Endothelial cell of umbilical vein (primary cell): ENCODE data around the gene ZSCAN29. TPM values are rescaled to one million over a fixed set of nuclear protein-coding genes. Genes with fewer than 3 reads are reported as not detected.
A peak's percentile ranks its signal among the peaks of the same experiment; 100 is the strongest.

Source experiments
- BruUV-seq: library from RNA; stranded (reverse); fragments of 400-500 nt; replicated peaks from 2 replicates; lab custom pipeline; 2021; lab: Mats Ljungman, UMichigan
- CTCF ChIA-PET: fragments of 300-600, 350-600 bp; sonication (Branson Sonifier 250); formaldehyde crosslinking; loops from one replicate; lab custom pipeline; 2021; ENCODE audit warnings: antibody characterized with exemption, inconsistent platforms; lab: Charles Lee
- POLR2A ChIA-PET: fragments of 300-600, 350-600 bp; sonication (Branson Sonifier 250); formaldehyde crosslinking; loops from one replicate; lab custom pipeline; 2021; ENCODE audit warnings: antibody characterized with exemption, inconsistent platforms; lab: Charles Lee
- DNase-seq: peaks from one replicate; pipeline ENCODE4 v3.0.0-alpha.2; 2011; ENCODE audit warnings: low read depth, low spot score
- FAIRE-seq: peaks from 2 replicates; lab custom pipeline; 2011; peaks lifted over from hg19 to GRCh38; lab: Jason Lieb, UNC
- H2AFZ ChIP-seq: 2 replicates; pipeline ENCODE4 v1.6.0; 2012; ENCODE audit warnings: low read depth, low read length, control low read depth, inconsistent platforms
- H3K27ac ChIP-seq: 2 replicates; pipeline ENCODE4 v1.5.1; 2011; ENCODE audit warnings: low read depth, mild to moderate bottlenecking, control low read depth, low read length, moderate library complexity; ENCODE audit not compliant: insufficient read depth
- H3K27me3 ChIP-seq, 2 experiments: 2 replicates each; pipeline versions ENCODE4 v1.6.0 to v1.6.1; 2011; ENCODE audit warnings: low read length in 2 of 2, mixed read lengths in 1 of 2; ENCODE audit not compliant: control insufficient read depth in 2 of 2, insufficient read depth in 2 of 2
- H3K36me3 ChIP-seq, 2 experiments: 2 replicates in 1 of 2; 3 replicates in 1 of 2; pipeline ENCODE4 v1.5.1; 2011; ENCODE audit warnings: low read length in 2 of 2, mild to moderate bottlenecking in 1 of 2, moderate library complexity in 1 of 2; ENCODE audit not compliant: control insufficient read depth in 2 of 2, insufficient read depth in 2 of 2; ENCODE audit errors: extremely low read depth in 1 of 2
- H3K4me1 ChIP-seq: 3 replicates; pipeline ENCODE4 v1.5.1; 2011; ENCODE audit warnings: mild to moderate bottlenecking, low read length; ENCODE audit not compliant: control insufficient read depth, insufficient read depth; ENCODE audit errors: extremely low read depth
- H3K4me2 ChIP-seq: 2 replicates; pipeline ENCODE4 v1.6.1; 2011; ENCODE audit warnings: low read length, control low read depth, mixed read lengths; ENCODE audit not compliant: insufficient read depth
- H3K4me3 ChIP-seq, 3 experiments: fragments of 200-600 bp in 1 of 3; sonication (generic), shearing (Covaris generic) in 1 of 3; replicated peaks in 1 of 3; 2 replicates each; pipeline ENCODE4 v1.5.1; 2011 to 2016; ENCODE audit warnings: control low read depth in 3 of 3, low read length in 3 of 3, mild to moderate bottlenecking in 2 of 3, inconsistent platforms in 1 of 3, low read depth in 1 of 3, moderate library complexity in 1 of 3; ENCODE audit not compliant: insufficient read depth in 1 of 3
- H3K79me2 ChIP-seq: 2 replicates; pipeline ENCODE4 v1.6.0; 2012; ENCODE audit warnings: low read length, inconsistent platforms; ENCODE audit not compliant: control insufficient read depth, insufficient read depth
- H3K9ac ChIP-seq: replicated peaks from 2 replicates; pipeline ENCODE3; 2011; ENCODE audit warnings: low read length, control low read depth; ENCODE audit not compliant: insufficient read depth; ENCODE audit errors: extremely low read depth
- H3K9me1 ChIP-seq: replicated peaks from 3 replicates; pipeline ENCODE4 v1.6.0; 2011; ENCODE audit warnings: mild to moderate bottlenecking, low read length; ENCODE audit not compliant: control insufficient read depth, insufficient read depth; ENCODE audit errors: extremely low read depth
- H3K9me3 ChIP-seq: replicated peaks from 2 replicates; pipeline ENCODE4 v1.5.1; 2012; ENCODE audit warnings: low read length, inconsistent platforms; ENCODE audit not compliant: control insufficient read depth, insufficient read depth
- H4K20me1 ChIP-seq: replicated peaks from 2 replicates; pipeline ENCODE3; 2011; ENCODE audit warnings: mild to moderate bottlenecking, low read length; ENCODE audit not compliant: control insufficient read depth, insufficient read depth; ENCODE audit errors: extremely low read depth
- EZH2 ChIP-seq: IDR thresholded peaks from 2 replicates; pipeline ENCODE4 v1.6.1; 2012; ENCODE audit warnings: borderline replicate concordance, low read depth, mild to moderate bottlenecking, moderate library complexity, low read length, inconsistent platforms; ENCODE audit not compliant: severe bottlenecking
- FOS ChIP-seq: IDR thresholded peaks from 2 replicates; pipeline ENCODE4 v1.6.1; 2011; ENCODE audit warnings: mild to moderate bottlenecking, low read length, moderate library complexity, borderline replicate concordance; ENCODE audit not compliant: insufficient read depth
- GATA2 ChIP-seq: IDR thresholded peaks from 2 replicates; pipeline ENCODE4 v1.7.0; 2011; ENCODE audit warnings: low read depth, mild to moderate bottlenecking, moderate library complexity, mixed read lengths, low read length; ENCODE audit not compliant: insufficient read length, insufficient read depth
- JUN ChIP-seq: IDR thresholded peaks from 2 replicates; pipeline ENCODE4 v1.6.1; 2011; ENCODE audit warnings: borderline replicate concordance, low read depth; ENCODE audit not compliant: insufficient read length, insufficient read depth
- MYC ChIP-seq: IDR thresholded peaks from one replicate; pipeline ENCODE4 v1.6.1; 2011; ENCODE audit warnings: mild to moderate bottlenecking, low read depth, low read length
- POLR2A ChIP-seq: IDR thresholded peaks from 2 replicates; pipeline ENCODE4 v1.6.1; 2012; ENCODE audit warnings: low read depth, mild to moderate bottlenecking, control low read depth, low read length
- POLR2AphosphoS5 ChIP-seq: IDR thresholded peaks from 2 replicates; pipeline ENCODE4 v1.6.1; 2012; ENCODE audit warnings: low read depth, mild to moderate bottlenecking, control low read depth, low read length, moderate library complexity; ENCODE audit not compliant: insufficient read depth
- dilution Hi-C: fragments of 300-500 bp; cut with MboI; formaldehyde crosslinking; loops from one replicate; pipeline ENCODE4 v1.15.0; 2019; ENCODE audit warnings: low sequenced_read_pairs; ENCODE audit not compliant: extremely low pct_ligation_motif_present
- intact Hi-C: fragments of 100-400 bp; cut with micrococcal nuclease; formaldehyde crosslinking; loops from one replicate; pipeline ENCODE4 v1.10.0; 2022
- polyA plus RNA-seq, 4 experiments: library from polyadenylated mRNA; depleted of rRNA in 3 of 4; stranded (reverse) in 3 of 4; unstranded in 1 of 4; fragments of >200 nt; gene quantifications; 2 replicates each; pipeline versions ENCODE4 v1.2.1 to v1.2.3, GENCODE V29; 2011 to 2012; ENCODE audit warnings: missing spikeins in 1 of 4
- total RNA-seq: library from RNA; stranded (reverse); gene quantifications from 2 replicates; pipeline ENCODE4 v1.2.3, GENCODE V29; 2021
- TF ChIP-seq, protein P1 (sequence below): IDR thresholded peaks from 2 replicates; pipeline ENCODE4 v1.6.1; 2011; ENCODE audit not compliant: insufficient read depth, insufficient read length
- TF ChIP-seq, protein P2 (sequence below), 2 donors: IDR thresholded peaks; 1 replicate in 1 of 2; 2 replicates in 1 of 2; pipeline ENCODE4 v1.5.1; 2011; ENCODE audit warnings: low read length in 2 of 2, mild to moderate bottlenecking in 2 of 2, moderate library complexity in 2 of 2, control low read depth in 1 of 2, inconsistent platforms in 1 of 2, low read depth in 1 of 2; ENCODE audit not compliant: insufficient read depth in 1 of 2; ENCODE audit errors: extremely low read depth in 1 of 2

ZSCAN29 gene
- total and polyA plus RNA-seq, 2 donors (not counting 3 experiments of a cell fraction or from before 2014, with no cell fraction given), result 3.7 to 15.7 TPM

DNA sequence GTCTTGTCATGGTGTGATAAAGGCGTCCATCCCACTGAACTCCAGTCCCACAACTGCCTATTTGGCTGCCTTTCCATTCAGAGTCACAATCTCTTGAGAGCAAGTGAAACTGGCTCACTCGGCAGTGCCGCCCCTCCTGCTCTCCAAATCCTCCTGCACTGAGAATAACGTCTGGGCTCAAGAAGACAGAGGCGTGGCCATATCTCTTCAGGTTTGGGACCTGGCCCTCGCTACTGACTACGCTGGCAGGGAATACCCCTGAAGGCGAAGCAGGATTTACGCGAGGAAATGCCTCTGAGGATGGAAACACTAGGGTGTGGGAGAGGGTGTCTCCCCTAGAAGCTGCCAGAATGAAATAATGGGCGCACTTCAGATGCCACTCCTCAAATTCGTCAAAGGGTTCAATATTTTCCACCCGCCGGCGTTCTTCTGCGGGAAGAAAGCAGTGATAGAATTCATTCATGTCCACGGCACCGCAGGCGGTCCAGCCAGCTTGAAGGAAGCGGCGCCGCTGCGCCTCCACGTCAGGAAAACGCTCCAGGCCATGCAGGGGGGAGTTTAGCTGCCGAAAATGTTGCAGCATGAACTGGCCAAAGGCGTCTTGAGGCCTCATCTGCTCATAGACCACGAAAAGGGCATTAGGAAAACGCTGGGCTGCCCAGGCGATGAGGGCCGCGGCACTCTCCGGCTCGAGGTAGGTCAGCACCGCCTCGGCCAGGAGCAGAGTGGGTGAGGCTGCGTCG is 41.5 kb downstream of the ZSCAN29 start:
- CTCF ChIA-PET, result interaction anchor here (1.2 kb wide), 1 partner anchor 104 kb away, joined by 3 read pairs; no protein-coding TSS in a partner anchor
- DNase-seq, result peak; percentile 5
- Histone ChIP-seq H3K9ac (peak overlapping the region; percentile 68), H3K79me2 (no peaks in the 10 kb centered on the region), H4K20me1 (no peaks in the 10 kb centered on the region), H2AFZ (peak overlapping the region; percentile 86), H3K36me3 (no peaks in the 10 kb centered on the region), H3K4me1 (peaks cover 11% of the 10 kb centered on the region), H3K27ac (peak overlapping the region; percentile 74), H3K4me2 (peak overlapping the region; percentile 70), H3K27me3 (peaks cover 0 to 2% of the 10 kb centered on the region in 2 experiments), H3K9me3 (no peaks in the 10 kb centered on the region), H3K9me1 (no peaks in the 10 kb centered on the region), H3K4me3 (peak overlapping the region; percentile 62 to 71 (median 69))
- FAIRE-seq, result no peak
- intact Hi-C loops (no loop called here), dilution Hi-C loops (no loop called here)
- no TSS peak for BruUV-seq
- POLR2A ChIA-PET, result no interaction called here
- no peak for TF ChIP-seq GATA2
- TF ChIP-seq FOS, result no peak
- no peak for TF ChIP-seq EZH2
- no peak for TF ChIP-seq JUN
- no peak for TF ChIP-seq MYC

DNA sequence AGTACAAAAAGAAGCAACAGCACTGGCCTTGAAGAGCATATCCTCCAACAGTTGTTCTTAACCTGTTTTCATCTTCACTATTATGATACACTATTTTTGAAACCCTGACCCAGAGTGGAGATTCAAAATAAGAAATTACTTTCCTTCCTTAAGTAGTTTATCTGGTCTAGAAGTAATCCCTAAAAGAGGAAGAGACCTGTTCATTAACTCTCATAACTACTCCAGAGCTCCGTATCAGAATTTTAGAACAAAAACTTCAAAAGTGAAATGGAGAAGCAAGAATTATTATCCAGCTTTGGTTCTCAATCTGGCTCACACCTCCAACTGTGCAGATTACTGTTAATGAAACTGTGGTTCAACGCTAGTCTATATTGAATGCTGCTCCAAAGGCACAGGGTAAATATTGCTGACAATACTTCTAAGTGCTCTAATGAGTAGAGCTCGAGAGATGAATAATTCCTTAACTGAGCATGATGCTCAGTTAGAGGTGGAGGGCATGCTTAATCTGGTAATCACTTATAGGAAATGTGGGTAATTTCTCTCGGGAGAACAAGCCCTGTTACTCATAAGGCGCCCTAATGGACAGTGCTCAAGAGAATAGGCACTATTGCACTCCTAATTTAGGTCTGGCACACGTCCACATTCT is 45.7 kb downstream of the ZSCAN29 start:
- Histone ChIP-seq H3K4me3 (no peak overlapping the region), H4K20me1 (no peaks in the 10 kb centered on the region), H3K4me1 (peaks cover 8% of the 10 kb centered on the region), H3K4me2 (no peak overlapping the region), H3K79me2 (no peaks in the 10 kb centered on the region), H3K9ac (no peak overlapping the region), H3K27me3 (peaks cover 2 to 9% of the 10 kb centered on the region in 2 experiments), H3K27ac (no peak overlapping the region), H2AFZ (no peak overlapping the region), H3K9me1 (no peaks in the 10 kb centered on the region), H3K9me3 (no peaks in the 10 kb centered on the region), H3K36me3 (no peaks in the 10 kb centered on the region)
- dilution Hi-C loops, result no loop called here
- no peak for TF ChIP-seq POLR2AphosphoS5
- no peak for TF ChIP-seq EZH2
- TF ChIP-seq GATA2, result no peak
- TF ChIP-seq, protein P1, sequence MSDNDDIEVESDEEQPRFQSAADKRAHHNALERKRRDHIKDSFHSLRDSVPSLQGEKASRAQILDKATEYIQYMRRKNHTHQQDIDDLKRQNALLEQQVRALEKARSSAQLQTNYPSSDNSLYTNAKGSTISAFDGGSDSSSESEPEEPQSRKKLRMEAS, result no peak
- TF ChIP-seq POLR2A, result no peak
- no peak for TF ChIP-seq MYC
- TF ChIP-seq, protein P2, sequence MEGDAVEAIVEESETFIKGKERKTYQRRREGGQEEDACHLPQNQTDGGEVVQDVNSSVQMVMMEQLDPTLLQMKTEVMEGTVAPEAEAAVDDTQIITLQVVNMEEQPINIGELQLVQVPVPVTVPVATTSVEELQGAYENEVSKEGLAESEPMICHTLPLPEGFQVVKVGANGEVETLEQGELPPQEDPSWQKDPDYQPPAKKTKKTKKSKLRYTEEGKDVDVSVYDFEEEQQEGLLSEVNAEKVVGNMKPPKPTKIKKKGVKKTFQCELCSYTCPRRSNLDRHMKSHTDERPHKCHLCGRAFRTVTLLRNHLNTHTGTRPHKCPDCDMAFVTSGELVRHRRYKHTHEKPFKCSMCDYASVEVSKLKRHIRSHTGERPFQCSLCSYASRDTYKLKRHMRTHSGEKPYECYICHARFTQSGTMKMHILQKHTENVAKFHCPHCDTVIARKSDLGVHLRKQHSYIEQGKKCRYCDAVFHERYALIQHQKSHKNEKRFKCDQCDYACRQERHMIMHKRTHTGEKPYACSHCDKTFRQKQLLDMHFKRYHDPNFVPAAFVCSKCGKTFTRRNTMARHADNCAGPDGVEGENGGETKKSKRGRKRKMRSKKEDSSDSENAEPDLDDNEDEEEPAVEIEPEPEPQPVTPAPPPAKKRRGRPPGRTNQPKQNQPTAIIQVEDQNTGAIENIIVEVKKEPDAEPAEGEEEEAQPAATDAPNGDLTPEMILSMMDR (IDR thresholded peaks at IDR 0.05; ENCODE audit: extremely low read depth in 1 of 2, insufficient read depth in 1 of 2, low read depth in 1 of 2, low read length in 2 of 2), result no peak
- TF ChIP-seq FOS, result no peak
- TF ChIP-seq JUN, result no peak
- intact Hi-C loops, result no loop called here
- DNase-seq (no peak), FAIRE-seq (no peak)
- BruUV-seq, result no TSS peak
- POLR2A ChIA-PET, result interaction anchor here (0.6 kb wide), 1 partner anchor 12 kb away, joined by 6 read pairs; no protein-coding TSS in a partner anchor
- CTCF ChIA-PET, result interaction anchor here (1.3 kb wide), 1 partner anchor 39 kb away, joined by 3 read pairs; no protein-coding TSS in a partner anchor
